IMR-90 (cell line): Measurements from ENCODE around the gene CAPZA2. TPM values are rescaled to one million over a fixed set of nuclear protein-coding genes. Genes with fewer than 3 reads are reported as not detected.

Experiments
- ATAC-seq: fragments of 200-7000 bp; cut with Tn5 transposase; 2 replicates; pipeline ENCODE4 v1.9.1; 2020; ENCODE audit warnings: low read depth, mild to moderate bottlenecking, moderate library complexity
- BruUV-seq: library from RNA; stranded (reverse); fragments of 400-500 nt; replicated peaks from 2 replicates; lab custom pipeline; 2021; lab: Mats Ljungman, UMichigan
- CTCF ChIA-PET: fragments of 300-600 bp; formaldehyde crosslinking; extraction: SDS; loops from one replicate; lab custom pipeline; 2021; ENCODE audit warnings: antibody characterized with exemption; lab: Yijun Ruan, JAX
- POLR2A ChIA-PET: fragments of 300-600 bp; sonication (Branson Sonifier 250); formaldehyde crosslinking; loops from one replicate; lab custom pipeline; 2022; ENCODE audit warnings: antibody characterized with exemption; ENCODE audit not compliant: unreplicated experiment; lab: Charles Lee
- DNase-seq: peaks from one replicate; pipeline ENCODE4 v3.0.0; 2013
- H2AFZ ChIP-seq: replicated peaks from 2 replicates; pipeline ENCODE3; 2013; ENCODE audit warnings: low read length, mild to moderate bottlenecking; ENCODE audit not compliant: poor library complexity
- H2AK5ac ChIP-seq: 2 replicates; pipeline ENCODE4 v1.6.1; 2013; ENCODE audit warnings: low read depth, low read length, inconsistent platforms
- H2AK9ac ChIP-seq: replicated peaks from 2 replicates; pipeline ENCODE3; 2013; ENCODE audit warnings: mild to moderate bottlenecking, low read depth, low read length, moderate library complexity; ENCODE audit not compliant: poor library complexity
- H2BK120ac ChIP-seq: 2 replicates; pipeline ENCODE4 v1.6.1; 2013; ENCODE audit warnings: low read depth, low read length, inconsistent platforms
- H2BK15ac ChIP-seq: 3 replicates; pipeline ENCODE4 v1.6.1; 2013; ENCODE audit warnings: low read depth, low read length, inconsistent platforms
- H2BK20ac ChIP-seq: 2 replicates; pipeline ENCODE4 v1.6.1; 2013; ENCODE audit warnings: low read depth, mild to moderate bottlenecking, inconsistent platforms, low read length, moderate library complexity
- H2BK5ac ChIP-seq: 2 replicates; pipeline ENCODE4 v1.6.1; 2013; ENCODE audit warnings: mild to moderate bottlenecking, low read depth, low read length, inconsistent platforms; ENCODE audit not compliant: poor library complexity, severe bottlenecking
- H3K14ac ChIP-seq: replicated peaks from 2 replicates; pipeline ENCODE4 v1.6.1; 2013; ENCODE audit warnings: low read depth, low read length, inconsistent platforms
- H3K18ac ChIP-seq: 2 replicates; pipeline ENCODE4 v1.6.1; 2013; ENCODE audit warnings: low read depth, low read length, control low read depth
- H3K23ac ChIP-seq: 2 replicates; pipeline ENCODE4 v1.6.1; 2013; ENCODE audit warnings: low read depth, low read length, inconsistent platforms
- H3K27ac ChIP-seq: 2 replicates; pipeline ENCODE4 v1.5.1; 2013; ENCODE audit warnings: mild to moderate bottlenecking, control low read depth, low read length; ENCODE audit not compliant: insufficient read depth
- H3K27me3 ChIP-seq: 2 replicates; pipeline ENCODE4 v1.6.1; 2013; ENCODE audit warnings: low read length; ENCODE audit not compliant: control insufficient read depth, insufficient read depth
- H3K36me3 ChIP-seq: 2 replicates; pipeline ENCODE4 v1.6.1; 2013; ENCODE audit warnings: low read length, mixed read lengths; ENCODE audit not compliant: control insufficient read depth, insufficient read depth
- H3K4ac ChIP-seq: 2 replicates; pipeline ENCODE4 v1.6.1; 2013; ENCODE audit warnings: low read depth, low read length, inconsistent platforms
- H3K4me1 ChIP-seq: 2 replicates; pipeline ENCODE4 v1.6.1; 2013; ENCODE audit warnings: low read length, mixed read lengths; ENCODE audit not compliant: control insufficient read depth, insufficient read depth
- H3K4me2 ChIP-seq: 2 replicates; pipeline ENCODE4 v1.6.1; 2013; ENCODE audit warnings: low read depth, mild to moderate bottlenecking, control low read depth, low read length, moderate library complexity
- H3K4me3 ChIP-seq: 2 replicates; pipeline ENCODE4 v1.5.1; 2013; ENCODE audit warnings: low read depth, mild to moderate bottlenecking, control low read depth, low read length, moderate library complexity; ENCODE audit not compliant: insufficient read depth
- H3K56ac ChIP-seq: 2 replicates; pipeline ENCODE4 v1.6.1; 2013; ENCODE audit warnings: low read length, inconsistent platforms; ENCODE audit not compliant: insufficient read depth; ENCODE audit errors: extremely low read depth
- H3K79me1 ChIP-seq, 2 experiments: 2 replicates each; pipeline ENCODE4 v1.6.1; 2013; ENCODE audit warnings: low read length in 2 of 2, inconsistent platforms in 1 of 2, low read depth in 1 of 2
- H3K9ac ChIP-seq: 2 replicates; pipeline ENCODE4 v1.6.1; 2013; ENCODE audit warnings: low read depth, low read length, control low read depth
- H3K9me1 ChIP-seq: 2 replicates; pipeline ENCODE4 v1.6.1; 2013; ENCODE audit warnings: low read length, inconsistent platforms; ENCODE audit not compliant: insufficient read depth
- H3K9me3 ChIP-seq: 2 replicates; pipeline ENCODE4 v1.6.1; 2013; ENCODE audit warnings: low read length; ENCODE audit not compliant: control insufficient read depth, insufficient read depth
- H4K20me1 ChIP-seq: 2 replicates; pipeline ENCODE4 v1.6.1; 2013; ENCODE audit warnings: low read length, inconsistent platforms; ENCODE audit not compliant: insufficient read depth
- H4K5ac ChIP-seq: 2 replicates; pipeline ENCODE4 v1.6.1; 2013; ENCODE audit warnings: mild to moderate bottlenecking, low read depth, low read length, control low read depth
- H4K8ac ChIP-seq, 2 experiments: 2 replicates each; pipeline ENCODE4 v1.6.1; 2013; ENCODE audit warnings: low read depth in 2 of 2, low read length in 2 of 2, control low read depth in 1 of 2, inconsistent platforms in 1 of 2
- H4K91ac ChIP-seq: 2 replicates; pipeline ENCODE4 v1.6.1; 2013; ENCODE audit warnings: low read depth, low read length, inconsistent platforms; ENCODE audit not compliant: insufficient read depth
- BHLHE40 ChIP-seq: fragments of 150-350 bp; IDR thresholded peaks from 2 replicates; pipeline ENCODE4 v1.6.1; 2016; ENCODE audit warnings: mild to moderate bottlenecking, low read depth, low read length
- CHD1 ChIP-seq: IDR thresholded peaks from 2 replicates; pipeline ENCODE4 v1.6.1; 2012; ENCODE audit warnings: low read depth, low read length, improper control_type of control experiment
- ELK1 ChIP-seq: fragments of 150-350 bp; IDR thresholded peaks from 2 replicates; pipeline ENCODE4 v1.6.1; 2016; ENCODE audit warnings: low read depth, mild to moderate bottlenecking, low read length, moderate library complexity, borderline replicate concordance
- FOS ChIP-seq: fragments of 150-350 bp; IDR thresholded peaks from 2 replicates; pipeline ENCODE4 v1.6.1; 2016; ENCODE audit warnings: low read depth, low read length
- RCOR1 ChIP-seq: IDR thresholded peaks from 2 replicates; pipeline ENCODE4 v1.6.1; 2012; ENCODE audit warnings: mild to moderate bottlenecking, low read length, improper control_type of control experiment; ENCODE audit not compliant: insufficient replicate concordance
- dilution Hi-C: fragments of 300-500 bp; cut with HindIII; formaldehyde crosslinking; loops from one replicate; pipeline ENCODE4 v1.14.3; 2018; ENCODE audit warnings: low sequenced_read_pairs; ENCODE audit not compliant: unreplicated experiment
- in situ Hi-C: fragments of 300-500 bp; cut with MboI; formaldehyde crosslinking; loops from 3 replicates; pipeline ENCODE4 v1.14.3; 2019; ENCODE audit warnings: low sequenced_read_pairs, inconsistent platforms, mixed read lengths
- intact Hi-C: fragments of 100-400 bp; cut with micrococcal nuclease; formaldehyde crosslinking; loops from 2 replicates; pipeline ENCODE4 v1.10.0; 2022
- polyA plus RNA-seq, 3 experiments: library from polyadenylated mRNA; depleted of rRNA; stranded (reverse); fragments of >200 nt; gene quantifications; 2 replicates each; pipeline ENCODE4 v1.2.3, GENCODE V29; 2012; ENCODE audit warnings: low replicate concordance in 1 of 3
- total RNA-seq: library from RNA; depleted of rRNA; stranded (reverse); fragments of >200 nt; gene quantifications from 2 replicates; pipeline ENCODE4 v1.2.3, GENCODE V29; 2012

The CAPZA2 gene
- total and polyA plus RNA-seq, 2 of the 4 experiments (the other 2 are of a cell fraction), result 66.6 to 133 TPM

- no peak overlapping the region for H3K18ac ChIP-seq
- POLR2A ChIA-PET, result no interaction called here
These were observed 24.3 kb downstream of the CAPZA2 start for GRCh38 chr7:116886543-116887156.

More at GRCh38 chr7:116886543-116887156, 24.3 kb downstream of the CAPZA2 start:
- DNase-seq (no peak), ATAC-seq (no peak)
- Histone ChIP-seq H2AK9ac (no peak overlapping the region), H2BK120ac (no peak overlapping the region), H4K20me1 (peaks cover 63% of the 10 kb centered on the region), H3K27ac (no peak overlapping the region), H3K23ac (no peak overlapping the region), H3K9me3 (no peaks in the 10 kb centered on the region), H3K9ac (no peak overlapping the region), H3K9me1 (0 out of 2 replicates have a peak, but pooled peaks cover 3% of the 10 kb centered on the region), H4K5ac (no peak overlapping the region), H2BK20ac (no peak overlapping the region), H2AFZ (no peak overlapping the region), H3K4me3 (no peak overlapping the region), H3K36me3 (peaks cover 9% of the 10 kb centered on the region), H3K27me3 (no peaks in the 10 kb centered on the region), H2AK5ac (no peak overlapping the region), H3K4me2 (no peak overlapping the region), H3K56ac (no peak overlapping the region), H2BK5ac (no peak overlapping the region), H4K8ac (no peak overlapping the region), H3K14ac (no peak overlapping the region), H2BK15ac (no peak overlapping the region), H3K4ac (no peak overlapping the region), H3K79me1 (peaks cover 9 to 53% of the 10 kb centered on the region in 2 experiments; a peak in 3 of 4 replicates), H4K91ac (no peak overlapping the region), H3K4me1 (no peaks in the 10 kb centered on the region)
- in situ Hi-C loops (no loop called here), dilution Hi-C loops (no loop called here), intact Hi-C loops (no loop called here)
- CTCF ChIA-PET, result no interaction called here
- TF ChIP-seq BHLHE40, result no peak
- TF ChIP-seq FOS, result no peak
- TF ChIP-seq RCOR1, result no peak
- no peak for TF ChIP-seq ELK1
- TF ChIP-seq CHD1, result no peak
- BruUV-seq, result no TSS peak
